Left forelimb (tissue), 1 donor: ENCODE measurements around the gene ZNF683.
A peak's percentile ranks its signal among the peaks of the same experiment; 100 is the strongest.
"Not testable (repeated sequence)": the region's sequence is repeated elsewhere in the genome, so short reads cannot be mapped to it uniquely, and the experiment has no call there.

Source experiments
- DNase-seq: peaks from one replicate; pipeline ENCODE4 v3.0.0-alpha.2; 2018; ENCODE audit warnings: low spot score

Gene ZNF683

GRCh38 chr1:26385063-26385462 lies 12.5 kb upstream of the ZNF683 start:
- DNase-seq = not testable (repeated sequence)

GRCh38 chr1:26384076-26384475 lies 11.5 kb upstream of the ZNF683 start:
- DNase-seq = no peak

- no peak for DNase-seq
Measured at GRCh38 chr1:26378879-26379251, 6.3 kb upstream of the ZNF683 start.

GRCh38 chr1:26378088-26378878 lies 5.7 kb upstream of the ZNF683 start:
- DNase-seq = no peak

GRCh38 chr1:26376050-26376449 lies 3.5 kb upstream of the ZNF683 start:
- no peak for DNase-seq

GRCh38 chr1:26375081-26375480 lies 2.5 kb upstream of the ZNF683 start:
- DNase-seq = no peak

GRCh38 chr1:26374361-26374760 lies 1.8 kb upstream of the ZNF683 start:
- DNase-seq = not testable (repeated sequence)

- no peak for DNase-seq
Measured at GRCh38 chr1:26373789-26374188, 1.2 kb upstream of the ZNF683 start.

- no peak for DNase-seq
Measured at GRCh38 chr1:26373281-26373680, 731 bp upstream of the ZNF683 start.

GRCh38 chr1:26372039-26372438 lies 511 bp downstream of the ZNF683 start:
- no peak for DNase-seq

GRCh38 chr1:26370591-26371382 lies 1.8 kb downstream of the ZNF683 start:
- DNase-seq = no peak

- DNase-seq = no peak
Measured at GRCh38 chr1:26368486-26368885, 4.1 kb downstream of the ZNF683 start.

GRCh38 chr1:26368006-26368405 lies 4.5 kb downstream of the ZNF683 start:
- DNase-seq = no peak

GRCh38 chr1:26367441-26367840 lies 5.1 kb downstream of the ZNF683 start:
- no peak for DNase-seq

- no peak for DNase-seq
Measured at GRCh38 chr1:26364956-26365355, 7.6 kb downstream of the ZNF683 start.

GRCh38 chr1:26363549-26364448 lies 8.8 kb downstream of the ZNF683 start:
- peak; percentile 78 for DNase-seq

- DNase-seq = no peak
Measured at GRCh38 chr1:26362331-26362730, 10.2 kb downstream of the ZNF683 start.

- no peak for DNase-seq
Measured at GRCh38 chr1:26361605-26362122, 10.9 kb downstream of the ZNF683 start.

- no peak for DNase-seq
Measured at GRCh38 chr1:26360807-26361604, 11.5 kb downstream of the ZNF683 start.

- no peak for DNase-seq
Measured at GRCh38 chr1:26359981-26360806, 12.4 kb downstream of the ZNF683 start.
